GM20431 (cell line): ENCODE results near the gene ASH1L.
"Not testable (repeated sequence)": the region's sequence is repeated elsewhere in the genome, so short reads cannot be mapped to it uniquely, and the experiment has no call there.

Experiments used
- in situ Hi-C: fragments of 300-500 bp; cut with MseI, MboI; formaldehyde crosslinking; loops from one replicate; pipeline ENCODE4 v1.15.0; 2020; ENCODE audit warnings: low sequenced_read_pairs; ENCODE audit not compliant: unreplicated experiment

ASH1L gene

DNA sequence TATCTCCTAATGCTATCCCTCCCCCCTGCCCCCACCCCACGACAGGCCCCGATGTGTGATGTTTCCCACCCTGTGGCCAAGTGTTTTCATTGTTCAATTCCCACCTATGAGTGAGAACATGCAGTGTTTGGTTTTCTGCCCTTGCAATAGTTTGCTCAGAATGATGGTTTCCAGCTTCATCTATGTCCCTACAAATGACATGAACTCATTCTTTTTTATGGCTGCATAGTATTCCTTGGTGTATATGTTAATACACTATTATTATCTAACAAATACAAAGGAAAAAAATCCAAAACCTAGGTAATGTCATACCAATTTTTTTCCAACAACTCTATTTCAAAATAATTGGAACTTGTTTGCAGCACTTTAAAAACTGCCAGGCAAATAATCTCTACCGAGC, 56.6 kb downstream of the ASH1L start:
- in situ Hi-C loops, result not testable (repeated sequence)

DNA sequence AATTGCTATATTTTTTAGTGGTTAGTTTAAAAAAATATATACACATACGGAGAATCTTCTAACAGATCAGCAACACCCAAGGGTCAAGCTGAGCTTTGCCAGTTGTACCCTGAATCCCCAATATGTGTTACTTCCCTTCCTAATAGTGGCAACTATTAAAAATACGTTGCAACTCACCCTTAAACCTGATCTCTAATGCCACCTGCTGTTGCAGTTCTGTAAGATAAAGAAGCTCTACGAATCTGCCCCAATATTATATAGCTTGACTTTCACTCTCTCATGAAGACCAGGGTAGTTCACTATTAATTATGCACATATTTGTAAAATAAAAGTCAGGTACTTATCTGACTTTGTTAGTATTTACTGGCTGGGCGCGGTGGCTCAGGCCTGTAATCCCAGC, 58.4 kb downstream of the ASH1L start:
- in situ Hi-C loops, result no loop called here

DNA sequence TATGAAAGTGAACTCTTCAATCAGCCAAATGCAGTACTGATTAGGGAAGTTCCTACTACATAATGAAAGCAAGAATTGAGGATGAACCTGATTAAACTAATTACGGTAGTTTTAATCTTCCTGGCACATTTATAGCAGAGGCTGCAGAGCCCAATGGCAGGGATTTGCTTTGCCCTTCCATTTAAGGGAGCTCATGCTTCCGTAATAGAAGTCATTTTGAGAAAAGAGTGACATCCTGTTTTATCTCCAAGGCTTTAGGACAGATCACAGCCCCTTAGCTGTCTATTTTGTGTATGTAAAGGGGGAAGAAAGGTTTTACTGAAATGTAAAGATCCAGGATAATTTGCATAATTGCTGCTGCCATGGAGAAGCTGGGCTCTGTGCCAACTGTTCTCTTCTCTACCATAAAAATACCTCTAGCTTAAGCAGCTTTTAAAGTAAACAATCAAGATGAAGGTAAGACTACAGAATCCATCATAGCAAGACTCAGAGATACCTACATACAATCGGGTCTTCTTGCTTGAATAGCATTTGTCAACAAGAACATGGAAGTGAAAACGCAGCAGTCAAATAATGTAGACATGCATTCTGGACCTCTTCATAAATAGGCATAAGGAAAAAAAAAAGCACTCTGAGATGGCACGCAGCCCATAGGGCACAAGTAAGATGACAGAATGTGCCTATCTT, 62.5 kb downstream of the ASH1L start:
- in situ Hi-C loops, result no loop called here

DNA sequence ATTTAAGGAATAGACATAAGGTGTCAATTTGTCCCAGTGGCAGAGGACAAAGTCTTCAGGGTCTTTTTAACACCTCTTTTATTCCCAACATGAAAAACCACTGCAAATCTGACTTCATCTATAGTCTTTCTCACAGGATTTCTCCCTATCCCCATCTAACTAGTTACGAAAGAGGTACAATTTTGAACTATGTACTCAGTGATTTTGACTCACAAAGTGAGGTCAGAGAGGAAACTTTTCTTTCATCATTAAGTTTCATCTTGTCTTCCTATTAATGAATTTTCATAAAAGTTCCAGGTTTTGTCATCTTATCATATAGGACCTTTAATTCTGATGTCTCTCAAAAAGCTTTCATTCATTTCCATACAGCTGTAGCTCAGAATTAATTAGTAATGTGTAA, 63.3 kb downstream of the ASH1L start:
- in situ Hi-C loops, result no loop called here

DNA sequence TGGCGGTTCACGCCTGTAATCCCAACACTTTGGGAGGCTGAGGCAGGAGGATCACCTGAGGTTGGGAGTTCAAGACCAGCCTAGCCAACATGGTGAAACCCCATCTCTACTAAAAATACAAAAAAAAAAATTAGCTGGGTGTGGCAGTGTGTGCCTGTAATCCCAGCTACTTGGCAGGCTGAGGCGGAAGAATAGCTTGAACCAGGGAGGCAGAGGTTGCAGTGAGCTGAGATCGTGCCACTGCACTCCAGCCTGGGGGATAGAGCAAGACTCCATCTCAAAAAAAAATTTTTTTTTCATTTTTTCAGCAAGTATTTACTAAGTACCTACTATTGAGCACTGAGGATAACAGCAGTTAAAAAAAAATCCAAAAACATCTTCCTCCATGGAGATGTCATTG, 69.0 kb downstream of the ASH1L start:
- in situ Hi-C loops, result not testable (repeated sequence)

DNA sequence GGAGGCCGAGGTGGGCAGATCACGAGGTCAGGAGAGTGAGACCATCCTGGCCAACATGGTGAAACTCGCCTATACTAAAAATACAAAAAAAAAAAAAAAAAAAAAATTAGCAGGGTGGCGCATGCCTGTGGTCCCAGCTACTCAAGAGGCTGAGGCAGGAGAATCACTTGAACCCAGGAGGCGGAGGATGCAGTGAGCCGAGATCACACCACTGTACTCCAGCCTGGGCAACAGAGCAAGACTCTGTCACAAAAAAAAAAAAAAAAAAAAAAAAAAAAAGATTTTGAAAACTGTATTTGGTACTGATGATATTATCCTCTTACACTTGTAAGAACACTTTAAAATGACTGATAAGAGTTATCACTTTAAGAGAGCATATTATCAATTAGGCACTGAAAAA, 74.2 kb downstream of the ASH1L start:
- in situ Hi-C loops, result not testable (repeated sequence)

DNA sequence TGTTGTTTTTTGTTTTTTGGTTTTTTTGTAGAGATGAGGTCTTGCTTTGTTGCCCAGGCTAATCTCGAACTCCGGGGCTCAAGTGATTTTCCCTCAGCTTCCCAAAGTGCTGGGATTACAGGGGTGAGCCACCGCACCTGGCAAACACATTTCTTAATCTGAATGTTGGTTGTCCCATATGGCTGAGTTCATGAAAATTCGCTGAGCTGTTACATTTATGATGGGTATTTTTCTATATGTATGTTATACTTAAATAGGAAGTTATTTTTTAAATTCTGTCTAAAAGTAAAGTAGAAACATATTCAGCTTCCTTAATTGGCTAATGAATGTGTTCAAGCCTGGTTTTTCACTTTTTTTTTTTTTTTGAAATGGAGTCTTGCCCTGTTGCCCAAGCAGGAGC, 75.1 kb downstream of the ASH1L start:
- in situ Hi-C loops, result no loop called here

DNA sequence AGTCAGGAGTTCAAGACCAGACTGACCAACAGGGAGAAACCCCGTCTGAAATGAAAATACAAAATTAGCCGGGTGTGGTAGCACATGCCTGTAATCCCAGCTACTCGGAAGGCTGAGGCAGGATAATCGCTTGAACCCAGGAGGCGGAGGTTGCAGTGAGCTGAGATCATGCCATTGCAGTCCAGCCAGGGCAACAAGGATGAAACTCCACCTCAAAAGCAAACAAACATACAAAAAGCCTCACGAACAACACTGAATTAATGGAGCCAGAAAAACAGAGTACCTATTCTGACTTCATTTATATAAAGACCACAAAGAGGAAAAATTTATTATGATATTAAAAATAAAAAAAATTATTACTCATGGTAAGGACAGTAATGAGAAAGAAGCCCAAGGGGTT, 75.7 kb downstream of the ASH1L start:
- in situ Hi-C loops, result not testable (repeated sequence)

DNA sequence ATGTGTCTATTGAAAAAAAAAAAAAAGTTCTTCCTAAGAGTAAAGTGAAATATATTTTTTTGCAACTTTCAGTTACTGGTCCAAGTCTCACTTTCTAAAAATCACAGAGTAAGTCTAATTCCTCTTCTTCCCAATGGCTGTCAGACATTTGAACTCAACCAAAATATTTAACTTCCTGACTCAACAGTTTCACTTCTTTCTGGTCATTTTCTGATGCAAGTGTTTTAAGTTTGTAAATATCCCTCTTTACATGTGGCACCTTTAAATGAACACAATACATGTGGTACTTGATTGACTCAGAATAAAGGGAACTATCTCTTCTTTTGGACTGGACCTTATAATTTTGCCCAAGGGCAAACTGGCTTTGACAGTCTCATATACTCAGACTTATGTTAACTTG, 76.7 kb downstream of the ASH1L start:
- in situ Hi-C loops, result no loop called here

DNA sequence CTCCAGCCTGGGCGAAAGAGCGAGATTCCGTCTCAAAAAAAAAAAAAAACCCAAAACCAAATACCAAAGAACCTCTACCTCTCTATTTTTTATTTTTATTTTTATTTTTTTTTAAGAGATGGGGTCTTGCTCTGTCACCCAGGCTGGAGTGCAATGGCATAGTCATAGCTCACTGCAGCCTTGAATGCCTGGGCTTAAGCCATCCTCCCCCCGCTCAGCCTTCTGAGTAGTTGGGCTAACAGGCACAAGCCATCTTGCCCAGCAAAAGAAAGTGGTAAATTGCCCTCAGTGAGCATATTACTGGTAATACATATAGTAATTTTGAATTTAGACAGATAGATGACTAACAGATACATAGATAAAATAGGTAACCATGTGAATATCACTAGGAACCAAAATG, 77.4 kb downstream of the ASH1L start:
- in situ Hi-C loops, result no loop called here

DNA sequence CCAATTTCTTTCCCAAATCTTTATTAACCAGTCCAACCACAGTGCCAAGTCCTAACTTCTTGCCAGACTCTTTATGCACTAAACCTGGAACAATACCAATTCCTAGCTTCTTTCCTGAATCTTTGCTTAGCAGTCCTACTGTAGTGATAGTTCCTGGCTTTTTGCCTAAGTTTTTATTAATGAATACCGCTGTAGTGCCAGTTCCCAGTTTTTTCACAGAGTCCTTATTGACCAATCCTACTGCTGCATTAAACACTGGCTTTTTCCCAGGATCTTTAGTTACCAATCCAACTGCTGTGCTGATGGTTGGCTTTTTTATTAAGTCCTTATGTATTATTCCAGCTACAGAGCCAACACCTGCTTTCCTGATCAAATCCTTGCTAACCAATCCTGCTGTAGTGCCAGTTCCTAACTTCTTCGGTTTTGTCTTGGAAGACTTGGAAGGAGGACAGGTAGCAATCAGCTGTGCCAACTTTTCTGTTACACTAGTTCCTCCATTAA, 80.8 kb downstream of the ASH1L start:
- in situ Hi-C loops, result no loop called here

DNA sequence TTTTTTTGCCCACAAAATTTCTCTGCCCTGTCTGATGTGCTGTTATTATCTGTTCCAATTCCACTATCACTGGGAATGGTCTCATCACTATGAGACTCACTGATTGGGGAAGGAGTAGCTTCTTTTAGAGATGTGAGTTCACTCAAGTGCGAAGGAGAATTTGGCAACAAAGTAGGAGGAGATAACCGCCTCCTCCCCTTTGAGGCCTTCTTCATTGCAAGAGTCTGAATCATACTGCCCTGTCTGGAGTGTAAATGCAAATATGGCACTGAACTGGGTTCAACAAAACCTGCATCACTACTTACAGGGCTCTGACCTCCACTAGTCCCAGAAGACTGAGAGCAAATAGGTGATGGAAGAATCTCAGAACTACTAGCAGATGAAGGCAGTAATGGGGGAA, 83.4 kb downstream of the ASH1L start:
- in situ Hi-C loops, result no loop called here

DNA sequence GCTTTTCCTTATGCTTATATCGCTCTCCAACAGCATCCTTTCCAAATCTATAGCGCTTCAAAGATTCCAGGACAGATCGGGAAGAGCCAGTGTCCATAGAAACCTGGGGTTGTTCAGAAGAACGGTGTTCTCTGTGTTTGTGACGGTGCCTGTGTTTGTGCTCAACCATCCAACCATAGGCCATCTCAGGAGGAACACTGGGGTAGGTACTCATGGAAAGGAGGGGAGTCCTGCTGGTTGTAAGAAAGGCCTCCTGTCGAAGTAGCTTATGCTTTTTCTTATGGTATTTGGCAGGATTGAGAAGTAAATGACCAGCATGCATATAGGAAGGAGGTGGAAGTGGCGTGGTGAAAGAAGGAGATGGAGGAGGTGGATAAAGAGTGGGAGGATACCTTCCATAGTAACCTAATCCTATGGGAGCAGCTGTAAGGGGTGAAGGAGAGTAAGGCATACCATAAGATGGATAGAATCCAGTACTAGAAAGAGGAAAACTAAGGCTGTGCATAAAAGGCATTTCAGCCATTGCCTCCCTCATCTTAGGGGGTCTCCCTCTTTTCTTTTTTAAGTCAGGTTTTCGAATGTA, 84.2 kb downstream of the ASH1L start:
- in situ Hi-C loops, result no loop called here

DNA sequence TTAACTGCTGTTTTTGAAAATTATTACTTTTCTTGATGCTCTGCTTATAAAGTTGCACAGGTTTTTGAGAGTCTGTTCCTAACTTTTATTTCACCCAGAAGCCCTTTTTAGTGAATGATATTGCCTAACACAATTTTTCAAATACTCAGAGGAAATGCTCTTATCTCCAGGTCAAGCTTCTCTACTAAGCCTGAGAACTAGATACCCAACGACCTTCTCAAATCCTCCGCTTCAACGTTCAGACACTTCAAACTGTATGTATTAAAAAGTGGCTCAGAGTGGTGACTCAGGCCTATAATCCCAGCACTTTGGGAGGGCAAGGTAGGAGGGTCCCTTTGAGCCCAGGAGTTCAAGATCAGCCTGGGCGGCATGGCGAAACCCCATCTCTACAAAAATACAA, 88.5 kb downstream of the ASH1L start:
- in situ Hi-C loops, result no loop called here

DNA sequence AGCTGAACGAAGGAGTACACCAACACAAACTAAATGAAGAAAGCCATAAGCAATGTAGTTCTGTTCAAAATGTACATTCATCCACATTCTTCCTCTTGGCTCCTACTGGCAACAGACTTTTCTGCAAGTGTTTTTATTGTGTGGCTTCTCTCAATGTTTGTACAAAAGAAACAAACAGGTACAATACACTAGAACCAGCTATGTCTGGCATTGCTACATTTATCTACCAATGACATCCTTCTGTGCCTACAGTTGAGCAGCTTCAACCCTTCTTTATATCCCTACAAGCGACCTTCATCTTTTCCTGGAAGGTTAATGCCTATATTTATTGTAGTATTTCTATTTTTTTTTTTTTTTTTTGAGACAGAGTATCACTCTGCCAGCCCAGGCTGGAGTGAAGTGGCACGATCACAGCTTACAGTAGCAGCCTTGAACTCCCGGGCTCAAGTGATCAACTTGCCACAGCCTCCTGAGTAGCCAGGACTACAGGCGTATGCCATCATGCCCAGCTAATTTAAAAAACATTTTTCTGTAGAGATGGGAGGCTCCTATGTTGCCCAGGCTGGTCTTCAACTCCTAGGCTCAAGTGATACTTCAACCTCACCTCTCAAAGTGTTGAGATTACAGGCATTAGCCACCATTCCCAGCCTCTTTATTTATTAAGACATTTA, 89.3 kb downstream of the ASH1L start:
- in situ Hi-C loops, result no loop called here

DNA sequence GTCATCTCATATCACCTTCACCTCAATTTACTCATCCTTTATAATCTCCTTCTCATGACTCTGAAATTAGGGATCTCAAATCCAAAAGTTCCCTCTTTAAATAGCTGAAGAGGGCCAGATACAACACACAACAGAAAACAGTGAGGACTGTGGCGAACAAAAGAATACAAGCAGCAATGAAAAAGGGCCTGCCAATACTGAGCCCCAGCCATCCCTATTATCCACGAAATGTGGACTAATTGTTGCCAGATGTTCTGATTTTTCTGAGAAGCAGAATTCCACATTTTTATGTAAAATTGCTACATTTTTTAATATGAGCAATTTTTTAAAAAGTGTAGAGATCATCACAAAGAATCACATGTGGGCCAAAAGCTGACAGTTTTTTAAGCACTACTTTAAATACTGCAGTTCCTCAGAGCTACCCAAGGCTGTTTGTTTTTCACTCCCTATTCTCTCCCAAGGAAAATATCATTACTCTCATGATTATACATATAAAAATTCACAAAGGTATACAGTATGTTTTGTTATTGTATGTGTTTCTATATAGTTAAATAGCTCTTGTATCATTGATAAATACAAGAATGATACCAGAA, 90.0 kb downstream of the ASH1L start:
- in situ Hi-C loops, result no loop called here

DNA sequence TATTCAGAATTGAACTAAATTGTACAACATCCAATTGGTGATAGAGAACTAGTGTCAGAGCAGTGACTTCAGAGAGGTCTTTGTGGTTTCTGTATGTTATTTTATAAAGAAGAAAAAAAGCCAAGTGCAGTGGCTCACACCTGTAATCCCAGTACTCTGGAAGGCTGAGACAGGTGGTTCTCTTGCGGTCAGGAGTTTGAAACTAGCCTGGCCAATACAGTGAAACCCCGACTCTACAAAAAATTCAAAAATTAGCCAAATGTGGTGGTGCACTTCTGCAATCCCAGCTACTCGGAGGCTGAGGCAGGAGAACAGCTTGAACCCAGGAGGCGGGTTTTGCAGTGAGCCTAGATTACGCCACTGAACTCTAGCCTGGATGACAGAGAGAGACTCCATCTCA, 90.7 kb downstream of the ASH1L start:
- in situ Hi-C loops, result no loop called here

DNA sequence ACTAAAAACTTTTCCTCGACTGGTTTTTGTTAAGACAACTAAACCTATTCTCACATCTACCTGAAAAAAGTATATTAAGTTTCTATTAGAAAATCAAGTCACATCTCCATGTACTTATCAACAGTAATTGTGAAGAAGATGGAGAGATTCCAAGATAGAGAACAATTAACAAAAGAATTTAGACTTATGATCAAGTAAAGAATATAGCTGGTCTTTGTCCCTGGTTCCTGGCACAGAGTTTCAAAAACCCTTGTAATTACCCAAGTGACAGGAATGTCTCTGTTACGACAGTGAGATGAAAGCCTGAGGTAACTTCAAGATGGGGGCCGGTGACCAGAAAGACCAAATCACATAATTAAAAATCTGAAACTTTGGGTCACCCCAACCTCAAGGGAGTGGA, 91.6 kb downstream of the ASH1L start:
- in situ Hi-C loops, result no loop called here

DNA sequence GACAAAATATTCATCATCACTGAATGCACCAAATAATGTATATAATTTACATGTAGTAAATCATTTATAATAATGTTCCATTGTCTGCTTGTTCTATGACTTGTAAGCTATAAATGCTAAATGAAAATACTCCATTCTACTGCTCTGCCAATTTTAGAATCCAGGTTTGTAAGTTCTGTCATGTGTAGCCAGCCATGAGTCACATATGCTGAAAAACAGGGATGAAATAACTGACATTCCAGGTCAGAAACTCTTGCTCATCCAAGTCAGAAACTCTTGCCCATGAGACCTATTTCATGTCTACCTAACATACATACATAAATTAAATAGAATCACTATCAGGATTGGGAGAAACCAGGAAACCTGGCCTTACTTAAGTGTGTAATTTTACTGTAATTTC, 95.6 kb downstream of the ASH1L start:
- in situ Hi-C loops, result no loop called here

DNA sequence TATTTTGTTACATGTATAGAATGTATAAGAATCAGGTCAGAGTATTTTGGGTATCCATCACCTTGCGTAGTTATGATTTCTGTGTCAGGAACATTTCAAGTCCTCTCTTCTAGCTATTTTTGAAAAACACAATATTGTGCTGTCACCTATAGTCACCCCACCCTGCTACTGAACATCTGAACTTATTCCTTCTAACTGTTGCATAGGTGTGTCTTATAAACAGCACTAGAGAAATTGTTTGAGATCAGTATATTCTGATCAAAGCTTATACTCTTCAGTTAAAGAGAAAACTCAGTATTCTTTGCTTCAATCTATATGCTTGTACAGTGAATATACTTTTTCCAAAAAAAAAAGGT, 96.0 kb downstream of the ASH1L start:
- in situ Hi-C loops, result no loop called here
